Esophagus squamous epithelium (tissue), 5 donors: Measurements from ENCODE around the gene VIM. TPM values are rescaled to one million over a fixed set of nuclear protein-coding genes. Genes with fewer than 3 reads are reported as not detected.

Experiments used
- DNase-seq: peaks from one replicate; lab custom pipeline; 2025; lab: John Stamatoyannopoulos, UW
- H3K27ac ChIP-seq, 4 donors: fragments of 200-600 bp; sonication (generic); one replicate each; pipeline ENCODE4 v1.5.1; 2016 to 2019; ENCODE audit warnings: mild to moderate bottlenecking in 1 of 4
- H3K27me3 ChIP-seq, 4 donors: fragments of 200-600 bp; sonication (generic); 1 replicate in 3 of 4; 2 replicates in 1 of 4; pipeline versions ENCODE4 v1.5.1 to v1.6.0; 2017 to 2021; ENCODE audit warnings: antibody characterized with exemption in 1 of 4
- H3K36me3 ChIP-seq, 3 donors: fragments of 200-600 bp; sonication (generic); one replicate each; pipeline ENCODE4 v1.5.1; 2016 to 2019
- H3K4me1 ChIP-seq, 3 donors: fragments of 200-600 bp; sonication (generic); one replicate each; pipeline ENCODE4 v1.5.1; 2017 to 2019
- H3K4me3 ChIP-seq, 4 donors: fragments of 200-600 bp; sonication (generic); 1 replicate in 3 of 4; 2 replicates in 1 of 4; pipeline ENCODE4 v1.5.1; 2016 to 2019; ENCODE audit warnings: mild to moderate bottlenecking in 2 of 4, moderate library complexity in 1 of 4
- H3K9me3 ChIP-seq, 3 donors: fragments of 200-600 bp; sonication (generic); one replicate each; pipeline ENCODE4 v1.5.1; 2016 to 2019
- POLR2A ChIP-seq, 4 donors: fragments of 450-650 bp; IDR thresholded peaks; one replicate each; pipeline ENCODE4 v1.6.1; 2017; ENCODE audit warnings: antibody characterized with exemption in 4 of 4, mild to moderate bottlenecking in 4 of 4, moderate library complexity in 3 of 4
- WGBS, 2 donors: methylation state at CpG; one replicate each; pipeline ENCODE4 v1.1.5; 2018; 5-methylcytosine and 5-hydroxymethylcytosine counted together
- intact Hi-C: fragments of 100-400 bp; cut with DNase I; formaldehyde crosslinking; loops from one replicate; pipeline ENCODE4 v1.15.0; 2022
- total RNA-seq, 4 donors: library from RNA; depleted of rRNA; stranded (reverse); fragments of >200 nt; gene quantifications; one replicate each; pipeline ENCODE4 v1.1.0, GENCODE V29; 2016
- TF ChIP-seq, protein P1 (sequence below), 6 experiments: fragments of 450-650 bp in 4 of 6; fragments of 200-600 bp in 2 of 6; sonication (generic) in 2 of 6; IDR thresholded peaks; one replicate each; pipeline ENCODE4 v1.5.1; 2016 to 2019; ENCODE audit warnings: antibody characterized with exemption in 6 of 6, mild to moderate bottlenecking in 4 of 6, moderate library complexity in 4 of 6
- donor health status: DM: yes; HTN: yes; CAD: no.

VIM gene
- total RNA-seq, 4 donors from 2014 or later = 55.2 to 1,252 (median 375) TPM

DNA sequence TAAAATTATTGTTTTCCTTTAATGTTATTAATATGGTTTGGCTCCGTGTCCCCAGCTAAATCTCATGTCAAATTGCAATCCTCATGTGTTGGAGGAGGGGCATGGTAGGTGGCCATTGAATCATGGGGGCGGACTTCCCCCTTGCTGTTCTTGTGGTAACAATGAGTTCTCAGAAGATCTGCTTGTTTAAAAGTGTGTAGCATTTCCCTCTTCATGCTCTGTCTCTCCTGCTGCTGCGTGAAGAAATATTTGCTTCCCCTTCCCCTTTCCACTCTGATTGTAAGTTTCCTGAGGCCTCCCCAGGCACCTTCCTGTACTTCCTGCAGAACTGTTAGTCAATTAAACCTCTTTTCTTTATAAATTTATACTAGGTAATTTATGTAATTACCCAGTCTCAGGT, 27.5 kb downstream of the VIM start:
- DNase-seq = no peak
- no peaks in the 10 kb centered on the region for H3K9me3 ChIP-seq
- TF ChIP-seq, protein P1, sequence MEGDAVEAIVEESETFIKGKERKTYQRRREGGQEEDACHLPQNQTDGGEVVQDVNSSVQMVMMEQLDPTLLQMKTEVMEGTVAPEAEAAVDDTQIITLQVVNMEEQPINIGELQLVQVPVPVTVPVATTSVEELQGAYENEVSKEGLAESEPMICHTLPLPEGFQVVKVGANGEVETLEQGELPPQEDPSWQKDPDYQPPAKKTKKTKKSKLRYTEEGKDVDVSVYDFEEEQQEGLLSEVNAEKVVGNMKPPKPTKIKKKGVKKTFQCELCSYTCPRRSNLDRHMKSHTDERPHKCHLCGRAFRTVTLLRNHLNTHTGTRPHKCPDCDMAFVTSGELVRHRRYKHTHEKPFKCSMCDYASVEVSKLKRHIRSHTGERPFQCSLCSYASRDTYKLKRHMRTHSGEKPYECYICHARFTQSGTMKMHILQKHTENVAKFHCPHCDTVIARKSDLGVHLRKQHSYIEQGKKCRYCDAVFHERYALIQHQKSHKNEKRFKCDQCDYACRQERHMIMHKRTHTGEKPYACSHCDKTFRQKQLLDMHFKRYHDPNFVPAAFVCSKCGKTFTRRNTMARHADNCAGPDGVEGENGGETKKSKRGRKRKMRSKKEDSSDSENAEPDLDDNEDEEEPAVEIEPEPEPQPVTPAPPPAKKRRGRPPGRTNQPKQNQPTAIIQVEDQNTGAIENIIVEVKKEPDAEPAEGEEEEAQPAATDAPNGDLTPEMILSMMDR (IDR thresholded peaks at IDR 0.05) = no peak
- TF ChIP-seq POLR2A (IDR thresholded peaks at IDR 0.05) = no peak
- 74 to 77% methylated on average over 3 of the region's 3 CpGs for WGBS, 2 donors
- H3K4me3 ChIP-seq = no peak overlapping the region
- no peaks in the 10 kb centered on the region for H3K27me3 ChIP-seq
- no peaks in the 10 kb centered on the region for H3K4me1 ChIP-seq
- intact Hi-C loops = loop anchor here (5.0 kb wide), 1 partner anchor 413 kb away; no protein-coding TSS in a partner anchor
- H3K27ac ChIP-seq = no peak overlapping the region
- no peaks in the 10 kb centered on the region for H3K36me3 ChIP-seq

DNA sequence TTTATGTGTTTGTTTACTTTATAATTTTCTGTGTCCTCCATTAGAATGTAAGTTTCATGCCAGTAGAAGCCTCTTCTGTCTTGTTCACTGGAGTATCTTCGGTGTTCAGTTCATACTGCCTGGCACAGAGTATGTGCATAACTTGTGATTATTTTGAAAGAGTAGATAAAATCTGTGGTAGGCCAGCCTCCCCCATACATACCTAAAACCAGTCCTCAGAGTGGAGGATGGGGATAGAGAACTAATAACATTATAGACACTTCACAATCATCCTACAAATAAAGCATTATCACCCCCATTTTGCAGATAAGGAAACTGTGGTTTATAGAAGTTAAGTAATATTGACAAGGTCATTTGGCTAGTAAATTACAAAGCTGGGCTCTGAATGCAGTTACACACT, 28.0 kb downstream of the VIM start:
- no peak overlapping the region for H3K27ac ChIP-seq
- TF ChIP-seq POLR2A (IDR thresholded peaks at IDR 0.05) = no peak
- TF ChIP-seq, protein P1 (IDR thresholded peaks at IDR 0.05) = no peak
- WGBS, 2 donors = 77 to 91% methylated on average over 1 of the region's 1 CpG
- H3K4me1 ChIP-seq = no peaks in the 10 kb centered on the region
- H3K27me3 ChIP-seq = no peaks in the 10 kb centered on the region
- DNase-seq = no peak
- intact Hi-C loops = loop anchor here (5.0 kb wide), 1 partner anchor 414 kb away; no protein-coding TSS in a partner anchor
- H3K36me3 ChIP-seq = no peaks in the 10 kb centered on the region
- no peak overlapping the region for H3K4me3 ChIP-seq
- H3K9me3 ChIP-seq = peaks cover 0 to 3% (median 0%) of the 10 kb centered on the region in 3 donors

DNA sequence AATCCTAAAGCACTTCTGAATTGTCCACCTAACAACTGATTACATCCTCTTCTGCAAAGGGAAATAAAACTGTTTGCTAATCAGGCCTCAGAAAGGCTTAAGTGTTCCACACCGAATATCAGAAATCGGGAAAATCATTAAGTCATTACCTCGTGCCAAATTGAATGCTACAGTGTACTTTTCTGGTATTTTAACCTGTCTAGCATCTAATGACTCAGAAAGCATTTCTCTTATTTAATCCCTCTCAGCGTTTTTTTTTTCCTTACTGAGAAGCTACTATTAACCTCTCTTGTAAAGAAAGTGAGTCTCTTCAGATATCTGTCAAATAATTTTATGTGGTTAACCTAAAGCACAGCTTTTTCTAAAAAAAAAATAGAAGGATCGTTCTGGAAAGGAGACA, 28.6 kb downstream of the VIM start:
- H3K4me1 ChIP-seq = no peaks in the 10 kb centered on the region
- H3K36me3 ChIP-seq = no peaks in the 10 kb centered on the region
- peaks cover 0 to 9% (median 3%) of the 10 kb centered on the region in 3 donors for H3K9me3 ChIP-seq
- no peak for DNase-seq
- no peak overlapping the region for H3K27ac ChIP-seq
- intact Hi-C loops = loop anchor here (5.0 kb wide), 1 partner anchor 414 kb away; no protein-coding TSS in a partner anchor
- WGBS, 2 donors = 42 to 67% methylated on average over 5 of the region's 5 CpGs
- no peaks in the 10 kb centered on the region for H3K27me3 ChIP-seq
- H3K4me3 ChIP-seq = no peak overlapping the region
- TF ChIP-seq, protein P1 (IDR thresholded peaks at IDR 0.05) = no peak
- TF ChIP-seq POLR2A (IDR thresholded peaks at IDR 0.05) = no peak

DNA sequence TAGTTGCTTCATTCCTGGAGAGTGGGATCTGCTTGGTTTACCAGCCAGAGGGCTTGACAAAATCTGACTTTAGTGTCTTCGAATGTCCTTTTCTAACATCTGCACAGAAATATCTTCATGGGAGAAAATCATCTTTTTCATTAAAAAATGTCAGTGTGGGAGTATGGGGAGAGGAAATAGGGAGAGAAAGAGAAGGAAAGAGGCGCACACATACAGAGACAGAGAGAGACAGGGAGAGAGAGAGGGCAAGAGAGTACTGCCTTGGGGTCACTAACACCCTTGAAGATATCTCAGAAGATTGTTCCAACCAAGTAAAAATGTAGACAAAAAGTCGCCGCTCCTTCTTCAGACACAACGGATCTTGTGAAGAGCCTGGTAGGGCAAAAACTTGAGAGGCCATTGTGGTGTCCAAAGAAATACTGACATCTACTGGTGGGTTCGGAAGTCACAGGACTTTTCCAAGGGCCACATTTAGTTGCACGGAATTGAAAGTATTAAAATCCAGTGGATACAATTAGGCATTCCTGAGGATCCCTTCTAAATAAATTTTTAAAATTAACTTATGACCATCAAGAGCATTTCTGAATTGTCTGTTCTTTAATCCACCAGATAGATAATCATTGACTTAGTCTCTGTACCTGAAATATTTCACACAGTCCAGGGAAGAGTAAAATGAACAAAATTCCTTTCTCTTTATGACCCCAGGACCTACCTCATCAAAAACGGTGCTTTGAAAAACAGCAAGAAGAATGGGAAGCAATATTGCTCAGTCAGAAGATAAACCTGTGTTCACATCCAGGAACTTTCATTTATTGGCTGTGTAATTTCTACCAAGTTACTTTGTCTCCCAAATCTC, 29.7 kb downstream of the VIM start:
- H3K4me3 ChIP-seq = peak overlapping the region in 1 of 4 donors; percentile 39

More for the DNA sequence above, 29.7 kb downstream of the VIM start:
- Histone ChIP-seq H3K27ac (no peak overlapping the region), H3K27me3 (no peaks in the 10 kb centered on the region), H3K4me1 (no peaks in the 10 kb centered on the region), H3K9me3 (peaks cover 3 to 19% (median 14%) of the 10 kb centered on the region in 3 donors), H3K36me3 (no peaks in the 10 kb centered on the region)
- no peak for DNase-seq
- 12 to 14% methylated on average over 8 of the region's 8 CpGs for WGBS, 2 donors
- TF ChIP-seq, protein P1 (IDR thresholded peaks at IDR 0.05) = peak; percentile 61 to 83 (median 78)
- TF ChIP-seq POLR2A (IDR thresholded peaks at IDR 0.05) = no peak
- intact Hi-C loops = loop anchor here (5.0 kb wide), 1 partner anchor 415 kb away; no protein-coding TSS in a partner anchor
